Kidney epithelial cell (primary cell): Measurements from ENCODE around the gene LTB. TPM values are rescaled to one million over a fixed set of nuclear protein-coding genes. Genes with fewer than 3 reads are reported as not detected.

Experiments
- DNase-seq: peaks from one replicate; pipeline ENCODE4 v3.0.0-alpha.2; 2010; ENCODE audit warnings: low read depth
- H3K27me3 ChIP-seq: 2 replicates; pipeline ENCODE4 v1.6.0; 2011; ENCODE audit warnings: low read length; ENCODE audit not compliant: control insufficient read depth, insufficient read depth
- H3K36me3 ChIP-seq: 2 replicates; pipeline ENCODE4 v1.5.1; 2011; ENCODE audit warnings: low read length; ENCODE audit not compliant: control insufficient read depth, insufficient read depth
- H3K4me3 ChIP-seq: 2 replicates; pipeline ENCODE4 v1.5.1; 2011; ENCODE audit warnings: low read depth, mild to moderate bottlenecking, control low read depth, low read length
- total RNA-seq: library from RNA; depleted of rRNA; stranded (reverse); fragments of >200 nt; gene quantifications from 2 replicates; pipeline ENCODE4 v1.2.3, GENCODE V29; 2015
- TF ChIP-seq, protein P1 (sequence below): IDR thresholded peaks from 2 replicates; pipeline ENCODE4 v1.5.1; 2011; ENCODE audit warnings: mild to moderate bottlenecking, moderate library complexity, low read length, control low read depth, inconsistent platforms; ENCODE audit not compliant: insufficient read depth, poor library complexity, severe bottlenecking

LTB gene
- total RNA-seq, 1 donor from 2014 or later: 21.4 TPM

DNA sequence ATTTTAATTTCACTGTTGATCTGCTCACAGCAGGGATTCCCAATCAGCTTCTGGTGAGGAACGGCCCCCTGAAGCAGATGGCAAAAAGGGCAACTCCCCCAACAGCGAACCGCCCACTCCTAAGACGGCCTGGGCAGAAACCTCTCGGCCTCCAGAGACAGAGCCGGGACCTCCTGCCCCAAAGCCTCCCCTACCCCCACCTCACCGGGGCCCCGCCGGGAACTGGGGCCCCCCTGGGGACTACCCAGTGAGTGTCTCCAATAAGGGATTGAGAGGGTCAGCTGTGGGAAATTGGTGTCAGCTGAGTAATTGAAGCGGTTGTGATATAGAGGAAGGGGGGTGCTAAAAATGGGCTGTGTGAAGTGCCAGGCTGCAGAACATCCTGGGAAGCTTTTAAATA lies 44.7 kb upstream of the LTB start:
- no peaks in the 10 kb centered on the region for H3K27me3 ChIP-seq
- TF ChIP-seq, protein P1, sequence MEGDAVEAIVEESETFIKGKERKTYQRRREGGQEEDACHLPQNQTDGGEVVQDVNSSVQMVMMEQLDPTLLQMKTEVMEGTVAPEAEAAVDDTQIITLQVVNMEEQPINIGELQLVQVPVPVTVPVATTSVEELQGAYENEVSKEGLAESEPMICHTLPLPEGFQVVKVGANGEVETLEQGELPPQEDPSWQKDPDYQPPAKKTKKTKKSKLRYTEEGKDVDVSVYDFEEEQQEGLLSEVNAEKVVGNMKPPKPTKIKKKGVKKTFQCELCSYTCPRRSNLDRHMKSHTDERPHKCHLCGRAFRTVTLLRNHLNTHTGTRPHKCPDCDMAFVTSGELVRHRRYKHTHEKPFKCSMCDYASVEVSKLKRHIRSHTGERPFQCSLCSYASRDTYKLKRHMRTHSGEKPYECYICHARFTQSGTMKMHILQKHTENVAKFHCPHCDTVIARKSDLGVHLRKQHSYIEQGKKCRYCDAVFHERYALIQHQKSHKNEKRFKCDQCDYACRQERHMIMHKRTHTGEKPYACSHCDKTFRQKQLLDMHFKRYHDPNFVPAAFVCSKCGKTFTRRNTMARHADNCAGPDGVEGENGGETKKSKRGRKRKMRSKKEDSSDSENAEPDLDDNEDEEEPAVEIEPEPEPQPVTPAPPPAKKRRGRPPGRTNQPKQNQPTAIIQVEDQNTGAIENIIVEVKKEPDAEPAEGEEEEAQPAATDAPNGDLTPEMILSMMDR: no peak
- no peak overlapping the region for H3K4me3 ChIP-seq
- H3K36me3 ChIP-seq: peaks cover 7% of the 10 kb centered on the region
- no peak for DNase-seq

DNA sequence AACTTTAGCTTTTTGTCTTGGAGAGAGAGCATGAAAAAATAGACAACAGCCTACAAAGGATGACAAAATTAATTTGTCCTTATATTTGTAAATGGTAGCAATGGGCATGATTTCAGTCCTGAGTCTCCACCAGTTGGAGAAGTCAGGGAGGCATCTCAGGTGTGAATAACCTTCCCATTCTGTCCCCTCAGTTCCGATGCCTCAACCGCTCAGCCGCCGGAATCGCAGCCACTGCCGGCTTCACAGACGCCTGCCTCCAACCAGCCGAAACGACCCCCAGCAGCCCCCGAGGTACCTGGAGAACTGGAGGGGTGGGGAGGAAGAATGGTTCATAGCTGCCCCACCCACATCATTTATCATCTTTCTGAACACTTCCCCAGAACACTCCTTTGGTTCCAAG lies 41.8 kb upstream of the LTB start:
- DNase-seq: no peak
- H3K27me3 ChIP-seq: no peaks in the 10 kb centered on the region
- H3K36me3 ChIP-seq: peaks cover 7% of the 10 kb centered on the region
- TF ChIP-seq, protein P1: no peak
- no peak overlapping the region for H3K4me3 ChIP-seq

DNA sequence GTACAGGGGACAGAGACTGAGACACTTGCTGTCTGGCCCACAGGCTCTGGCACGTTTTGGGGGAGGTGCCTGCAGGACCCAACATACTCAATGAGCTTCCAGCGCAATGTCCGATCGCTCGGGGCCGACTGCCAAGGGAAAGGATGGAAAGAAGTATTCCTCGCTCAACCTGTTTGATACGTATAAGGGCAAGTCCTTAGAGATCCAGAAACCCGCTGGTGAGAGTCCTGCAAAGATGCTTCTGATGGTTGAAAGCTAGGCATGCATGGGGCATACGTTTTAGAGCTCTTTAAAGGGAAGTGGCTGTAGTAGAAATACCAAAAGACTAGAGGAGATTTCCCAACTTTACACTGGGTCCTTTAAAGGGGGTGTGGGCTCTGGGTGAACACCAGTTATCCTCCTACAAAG lies 40.5 kb upstream of the LTB start:
- H3K4me3 ChIP-seq: peak overlapping the region; percentile 100
- DNase-seq: no peak
- peaks cover 7% of the 10 kb centered on the region for H3K36me3 ChIP-seq
- TF ChIP-seq, protein P1: no peak
- H3K27me3 ChIP-seq: no peaks in the 10 kb centered on the region

DNA sequence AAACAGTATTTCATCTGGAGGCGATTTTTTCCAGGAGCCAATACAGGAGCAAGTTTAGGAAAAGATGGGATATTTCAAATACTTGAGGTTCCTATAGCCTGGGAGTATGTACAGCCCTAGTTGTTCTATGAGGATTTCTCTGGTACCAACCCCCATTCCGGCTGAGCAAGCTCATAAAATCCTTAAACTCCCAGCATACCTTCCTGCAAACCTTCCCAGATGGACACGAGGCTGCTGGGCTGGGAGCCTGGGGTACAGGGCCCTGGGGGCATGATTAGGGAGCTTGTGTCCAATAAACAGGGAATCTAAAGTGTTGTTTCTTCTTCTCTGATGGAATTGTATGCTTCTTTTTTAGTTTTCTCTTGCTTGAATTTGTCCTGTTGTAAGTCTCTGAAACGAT lies 39.8 kb upstream of the LTB start:
- TF ChIP-seq, protein P1: no peak
- Histone ChIP-seq H3K36me3 (peaks cover 7% of the 10 kb centered on the region), H3K27me3 (no peaks in the 10 kb centered on the region), H3K4me3 (peak overlapping the region; percentile 100)
- DNase-seq: no peak

DNA sequence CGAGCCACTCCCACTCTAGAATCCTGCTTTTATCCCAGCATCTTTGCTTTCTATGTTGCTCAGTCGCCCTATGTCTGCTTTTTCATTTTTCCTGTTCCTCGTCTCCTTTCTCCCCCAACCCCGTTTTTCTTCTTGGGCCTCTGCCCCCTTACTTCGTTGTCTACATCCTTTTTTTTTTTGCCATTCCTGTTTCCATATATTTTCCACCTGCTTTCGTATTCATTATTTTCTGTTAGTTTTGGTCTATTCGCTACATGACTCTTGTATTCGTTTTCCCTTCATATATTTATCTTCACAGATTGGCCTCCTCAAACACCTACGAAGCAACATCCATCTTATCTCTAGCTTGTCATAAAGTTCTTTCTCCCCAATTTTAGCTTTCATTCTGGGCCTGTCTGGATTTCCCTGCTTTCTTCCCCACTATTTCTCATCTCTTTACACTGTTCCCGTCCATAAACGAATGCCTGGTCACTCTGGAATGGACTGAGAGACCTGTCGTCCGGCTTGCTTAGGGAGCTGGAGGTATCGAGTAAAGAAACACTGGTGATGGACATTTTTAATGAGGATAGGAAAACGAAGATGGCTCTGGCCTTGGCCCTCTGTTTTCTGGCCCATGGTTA lies 39.2 kb upstream of the LTB start:
- peaks cover 7% of the 10 kb centered on the region for H3K36me3 ChIP-seq
- DNase-seq: no peak
- TF ChIP-seq, protein P1: no peak
- no peaks in the 10 kb centered on the region for H3K27me3 ChIP-seq
- H3K4me3 ChIP-seq: peak overlapping the region; percentile 100
